C1 segment of cervical spinal cord (tissue), 14 donors: Measurements from ENCODE around the gene TMUB2.

ENCODE experiments used
- DNase-seq, 14 donors: peaks; one replicate each; lab custom pipeline; 2025; lab: John Stamatoyannopoulos, UW

Gene TMUB2

DNA sequence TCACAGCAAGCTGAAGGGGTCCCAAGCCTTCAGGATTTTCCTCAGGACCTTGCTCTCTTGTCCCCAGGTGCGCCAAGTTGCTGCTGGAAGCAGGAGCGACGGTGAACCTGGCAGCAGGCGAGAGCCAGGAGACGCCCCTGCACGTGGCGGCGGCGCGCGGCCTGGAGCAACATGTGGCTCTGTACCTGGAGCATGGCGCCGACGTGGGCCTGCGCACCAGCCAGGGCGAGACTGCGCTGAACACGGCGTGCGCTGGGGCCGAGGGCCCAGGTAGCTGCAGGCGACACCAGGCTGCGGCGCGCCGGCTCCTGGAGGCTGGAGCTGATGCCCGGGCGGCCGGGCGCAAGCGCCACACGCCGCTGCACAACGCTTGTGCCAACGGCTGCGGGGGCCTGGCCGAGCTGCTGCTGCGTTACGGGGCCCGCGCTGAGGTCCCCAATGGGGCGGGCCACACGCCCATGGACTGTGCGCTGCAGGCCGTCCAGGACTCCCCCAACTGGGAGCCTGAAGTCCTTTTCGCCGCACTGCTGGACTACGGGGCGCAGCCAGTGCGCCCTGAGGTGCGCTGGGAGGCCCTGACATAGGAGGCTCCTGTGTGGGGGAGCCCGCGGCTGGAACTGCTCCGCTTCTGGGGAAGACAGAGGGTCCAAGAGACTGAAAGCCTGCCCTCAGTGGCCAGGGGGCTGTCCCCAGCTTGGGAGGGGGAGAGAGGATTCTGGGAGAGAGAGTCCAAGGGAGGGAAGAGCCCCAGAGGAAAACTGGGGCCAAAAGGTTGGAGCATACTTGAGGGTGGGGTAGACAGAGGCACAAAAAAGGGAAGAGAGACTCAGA, 9.9 kb upstream of the TMUB2 start:
- DNase-seq, result no peak

DNA sequence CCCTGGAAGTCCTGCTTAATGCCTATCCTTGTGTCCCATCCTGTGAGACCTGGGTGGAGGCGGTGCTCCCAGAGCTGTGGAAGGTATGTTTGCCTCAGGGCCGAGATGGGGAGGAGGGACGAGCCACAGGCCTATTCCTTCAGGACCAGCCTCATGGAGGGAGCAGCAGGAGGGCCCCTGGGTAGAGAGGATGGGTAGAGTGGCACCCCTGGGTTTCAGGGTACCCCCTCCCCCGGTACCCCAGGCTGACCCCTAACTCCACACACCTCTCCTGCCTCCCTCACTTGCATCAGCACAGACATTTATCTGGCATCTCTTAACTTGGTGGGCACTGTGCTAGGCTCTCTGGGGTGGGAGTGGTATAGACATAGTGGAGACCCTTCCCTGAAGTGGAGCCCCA, 9.1 kb upstream of the TMUB2 start:
- DNase-seq, result no peak

DNA sequence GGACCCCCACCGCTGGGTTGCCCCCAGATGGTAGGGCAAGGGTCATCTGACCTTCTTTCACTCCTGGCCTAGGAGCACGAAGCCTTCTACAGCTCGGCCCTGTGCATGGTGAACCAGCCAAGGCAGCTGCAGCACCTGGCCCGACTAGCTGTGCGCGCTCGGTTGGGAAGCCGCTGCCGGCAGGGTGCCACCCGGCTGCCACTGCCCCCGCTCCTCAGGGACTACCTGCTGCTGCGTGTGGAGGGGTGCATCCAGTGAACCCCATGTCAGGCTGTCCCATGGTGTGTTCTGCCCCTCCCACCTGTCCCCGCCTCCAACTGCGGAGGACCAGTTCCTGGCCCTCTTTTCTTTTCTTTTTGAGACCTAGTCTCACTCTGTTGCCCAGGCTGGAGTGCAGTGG, 8.6 kb upstream of the TMUB2 start:
- DNase-seq, result no peak

DNA sequence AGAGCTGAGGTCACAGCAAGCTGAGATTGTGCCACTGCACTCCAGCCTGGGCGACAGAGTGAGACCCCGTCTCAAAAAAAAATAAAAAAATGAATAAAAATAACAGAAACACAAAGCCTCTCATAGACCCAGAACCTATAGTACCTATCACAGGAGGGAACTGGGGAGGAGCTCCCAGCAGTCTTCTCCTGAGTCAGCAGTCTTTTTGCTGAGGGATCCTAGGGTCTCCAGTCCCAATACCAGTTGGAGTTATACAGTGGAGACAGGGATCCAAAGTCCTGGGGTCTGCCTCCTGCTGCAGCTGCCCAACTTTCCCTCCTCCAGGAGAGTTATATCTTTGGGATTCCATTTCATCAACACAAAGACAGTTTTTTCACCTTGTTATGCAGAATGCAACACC, 3.7 kb upstream of the TMUB2 start:
- no peak for DNase-seq

DNA sequence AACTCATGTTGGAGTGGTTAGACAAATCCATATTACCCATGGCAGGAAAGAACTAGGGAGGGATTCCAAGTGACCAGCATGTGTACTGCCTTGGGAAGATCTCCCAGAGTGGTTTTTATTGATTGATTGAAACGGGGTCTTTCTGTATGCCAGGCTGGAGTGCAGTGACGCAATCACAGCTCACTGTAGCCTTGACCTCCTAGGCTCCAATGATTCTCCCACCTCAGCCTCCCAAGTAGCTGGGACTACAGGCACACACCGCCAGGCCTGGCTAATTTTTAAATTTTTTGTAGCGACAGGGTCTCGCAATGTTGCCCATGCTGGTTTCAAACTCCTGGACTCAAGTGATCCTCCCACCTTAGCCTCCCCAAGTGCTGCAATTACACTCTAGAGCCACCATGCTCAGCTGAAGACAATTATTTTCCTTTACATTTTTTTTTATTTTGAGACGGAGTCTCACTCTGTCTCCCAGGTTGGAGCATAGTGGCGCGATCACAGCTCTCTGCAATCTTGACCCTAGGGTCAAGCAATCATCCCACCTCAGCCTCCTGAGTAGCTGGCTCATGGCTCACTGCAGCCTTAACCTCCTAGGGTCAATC, 2.5 kb upstream of the TMUB2 start:
- no peak for DNase-seq

DNA sequence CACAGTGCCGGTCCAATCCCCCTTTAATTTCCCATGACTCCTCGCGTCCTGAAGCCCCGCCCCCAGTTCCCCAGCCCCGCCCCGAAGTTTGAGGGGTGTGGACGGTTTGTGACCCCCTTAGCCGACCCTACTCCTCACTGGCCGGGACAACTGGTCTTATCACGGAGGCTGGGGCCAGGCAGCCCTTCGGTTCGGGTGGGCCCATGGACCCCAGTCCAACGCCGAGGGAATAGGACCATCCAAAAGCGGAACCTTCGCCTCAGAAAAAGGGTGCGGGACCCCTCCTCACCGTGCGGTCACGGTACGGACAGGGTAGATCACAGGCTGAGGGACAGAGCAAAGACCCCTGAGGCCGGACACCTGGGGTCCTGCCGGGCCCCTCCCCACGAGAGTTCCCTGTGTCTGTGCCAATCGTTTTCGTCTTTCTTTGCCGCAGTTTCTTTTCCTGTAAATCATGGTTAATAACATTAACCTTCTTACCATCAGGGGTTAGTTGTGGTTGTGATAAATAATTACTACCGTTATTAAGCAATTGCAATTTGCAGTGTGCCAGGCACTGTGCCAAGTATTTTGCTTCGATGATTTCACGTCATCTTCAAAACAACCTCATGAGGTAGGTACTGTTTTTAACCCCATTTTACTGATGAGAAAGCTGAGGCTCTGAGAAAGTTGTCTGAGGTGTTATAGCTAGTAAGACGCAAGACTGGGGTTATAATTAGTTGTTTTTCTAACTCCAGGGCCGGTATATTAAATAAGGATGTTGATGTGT, 543 bp downstream of the TMUB2 start:
- no peak for DNase-seq

DNA sequence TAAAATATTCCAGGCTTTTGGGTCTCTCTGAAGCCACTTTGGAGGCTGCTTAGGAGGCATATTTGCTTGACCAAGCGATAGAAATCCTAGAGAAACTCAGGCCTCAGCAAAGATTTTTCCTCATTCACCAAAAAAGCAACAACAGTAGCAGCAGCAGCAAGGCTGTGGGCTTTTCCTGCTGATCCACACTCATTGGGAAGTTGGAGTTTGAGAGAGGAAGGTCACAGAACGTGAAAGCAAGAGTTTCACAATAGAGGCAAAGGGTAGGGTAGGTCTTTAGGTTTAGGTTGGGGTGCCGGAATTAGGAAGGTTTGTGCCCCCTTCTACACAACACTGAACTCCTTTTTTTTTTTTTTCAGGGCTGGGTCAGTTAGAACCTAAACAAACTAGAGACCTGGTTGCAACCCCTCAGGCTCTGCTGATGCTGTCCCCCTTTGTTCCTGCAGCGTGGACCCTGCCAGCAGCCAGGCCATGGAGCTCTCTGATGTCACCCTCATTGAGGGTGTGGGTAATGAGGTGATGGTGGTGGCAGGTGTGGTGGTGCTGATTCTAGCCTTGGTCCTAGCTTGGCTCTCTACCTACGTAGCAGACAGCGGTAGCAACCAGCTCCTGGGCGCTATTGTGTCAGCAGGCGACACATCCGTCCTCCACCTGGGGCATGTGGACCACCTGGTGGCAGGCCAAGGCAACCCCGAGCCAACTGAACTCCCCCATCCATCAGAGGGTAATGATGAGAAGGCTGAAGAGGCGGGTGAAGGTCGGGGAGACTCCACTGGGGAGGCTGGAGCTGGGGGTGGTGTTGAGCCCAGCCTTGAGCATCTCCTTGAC, 2.0 kb downstream of the TMUB2 start:
- DNase-seq, result no peak

DNA sequence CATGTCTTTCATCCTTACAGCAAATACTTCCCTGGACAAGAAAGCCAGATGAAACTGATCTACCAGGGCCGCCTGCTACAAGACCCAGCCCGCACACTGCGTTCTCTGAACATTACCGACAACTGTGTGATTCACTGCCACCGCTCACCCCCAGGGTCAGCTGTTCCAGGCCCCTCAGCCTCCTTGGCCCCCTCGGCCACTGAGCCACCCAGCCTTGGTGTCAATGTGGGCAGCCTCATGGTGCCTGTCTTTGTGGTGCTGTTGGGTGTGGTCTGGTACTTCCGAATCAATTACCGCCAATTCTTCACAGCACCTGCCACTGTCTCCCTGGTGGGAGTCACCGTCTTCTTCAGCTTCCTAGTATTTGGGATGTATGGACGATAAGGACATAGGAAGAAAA, 3.7 kb downstream of the TMUB2 start:
- no peak for DNase-seq

DNA sequence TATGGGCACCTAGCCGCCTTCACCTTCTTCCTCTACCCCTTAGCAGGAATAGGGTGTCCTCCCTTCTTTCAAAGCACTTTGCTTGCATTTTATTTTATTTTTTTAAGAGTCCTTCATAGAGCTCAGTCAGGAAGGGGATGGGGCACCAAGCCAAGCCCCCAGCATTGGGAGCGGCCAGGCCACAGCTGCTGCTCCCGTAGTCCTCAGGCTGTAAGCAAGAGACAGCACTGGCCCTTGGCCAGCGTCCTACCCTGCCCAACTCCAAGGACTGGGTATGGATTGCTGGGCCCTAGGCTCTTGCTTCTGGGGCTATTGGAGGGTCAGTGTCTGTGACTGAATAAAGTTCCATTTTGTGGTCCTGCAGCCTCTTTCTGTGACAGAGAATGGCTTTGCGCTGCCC, 4.6 kb downstream of the TMUB2 start:
- DNase-seq, result no peak

DNA sequence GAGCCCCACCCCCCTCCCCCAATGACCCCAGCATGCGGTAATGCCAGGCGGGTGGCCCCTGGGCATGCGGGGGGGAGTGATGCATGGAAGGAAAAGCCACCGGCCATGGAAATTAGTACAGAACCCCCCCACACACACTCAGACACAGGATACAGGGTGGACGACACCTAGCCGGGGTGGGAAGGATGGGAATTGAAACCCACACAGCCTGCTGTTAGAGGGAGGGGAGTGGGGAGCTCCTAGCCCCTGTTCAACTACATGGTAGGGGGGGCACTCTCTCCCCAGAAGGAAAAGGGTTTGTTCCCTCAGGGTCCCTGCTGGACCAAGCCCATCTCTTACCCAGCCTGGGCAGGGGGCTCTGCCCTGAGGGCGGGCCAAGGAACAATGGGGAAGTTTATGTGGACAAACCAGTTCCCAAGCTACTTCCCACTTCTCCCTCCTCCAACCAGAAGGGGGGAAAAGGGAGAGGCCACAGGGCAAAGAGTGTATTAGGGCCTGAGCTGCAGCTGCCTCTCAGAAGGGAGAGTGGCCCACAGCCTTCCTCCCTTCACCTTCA, 5.2 kb downstream of the TMUB2 start:
- DNase-seq, result no peak

DNA sequence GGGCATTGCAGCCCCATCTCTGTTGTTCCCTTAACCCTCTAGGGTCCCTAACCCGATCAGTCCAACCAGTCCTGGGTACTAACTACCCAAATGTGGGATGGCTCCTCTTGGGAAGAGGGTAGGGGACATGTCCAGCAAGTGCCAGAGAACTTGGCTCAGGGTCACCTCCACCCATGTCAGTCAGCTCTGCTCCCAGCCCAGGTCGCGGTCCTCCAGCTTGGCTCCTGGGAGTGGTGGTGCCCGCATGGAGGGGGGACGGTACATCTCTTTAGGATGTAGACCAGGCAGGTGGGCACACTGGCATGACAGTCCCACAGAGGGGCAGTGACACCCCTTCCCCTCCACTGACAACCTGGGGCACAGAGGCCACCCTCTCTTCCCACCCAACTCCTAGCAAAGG, 6.0 kb downstream of the TMUB2 start:
- no peak for DNase-seq

DNA sequence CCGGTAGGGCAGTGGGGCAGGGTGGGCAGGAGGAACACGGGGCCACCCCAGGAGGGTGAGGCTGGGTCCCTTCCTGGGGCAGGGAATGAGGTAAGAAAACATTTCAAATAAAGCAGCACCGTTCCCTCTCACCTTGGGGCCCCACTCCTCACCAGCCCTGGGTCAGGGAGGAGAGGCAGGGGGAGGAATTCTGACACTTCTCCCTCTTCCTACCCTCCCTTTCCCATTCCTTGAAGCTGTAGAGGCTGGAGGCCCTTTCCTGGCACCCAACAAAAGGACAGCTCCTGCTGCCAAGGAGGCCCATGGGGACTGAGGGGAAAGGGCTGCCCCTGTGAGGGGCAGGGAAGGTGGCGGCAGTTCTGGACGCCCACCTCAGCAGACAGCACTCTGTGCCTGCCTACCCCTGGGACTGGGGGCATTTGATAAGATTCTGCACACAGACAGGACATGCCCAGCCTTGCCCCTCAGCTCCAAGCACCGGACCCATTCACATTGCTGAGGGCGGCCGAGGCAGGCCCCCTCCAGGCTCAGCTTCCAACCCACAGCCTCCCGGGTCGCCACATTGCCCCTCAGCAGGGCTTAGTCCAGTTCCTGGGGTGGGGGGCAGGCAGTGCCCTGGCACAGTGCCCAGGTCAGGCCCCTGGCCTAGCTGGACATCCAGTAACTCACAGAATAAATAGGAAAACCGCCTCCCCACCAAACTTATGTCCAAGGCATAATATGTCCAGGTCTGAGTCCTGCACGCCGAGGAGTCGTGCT, 6.7 kb downstream of the TMUB2 start:
- no peak for DNase-seq

DNA sequence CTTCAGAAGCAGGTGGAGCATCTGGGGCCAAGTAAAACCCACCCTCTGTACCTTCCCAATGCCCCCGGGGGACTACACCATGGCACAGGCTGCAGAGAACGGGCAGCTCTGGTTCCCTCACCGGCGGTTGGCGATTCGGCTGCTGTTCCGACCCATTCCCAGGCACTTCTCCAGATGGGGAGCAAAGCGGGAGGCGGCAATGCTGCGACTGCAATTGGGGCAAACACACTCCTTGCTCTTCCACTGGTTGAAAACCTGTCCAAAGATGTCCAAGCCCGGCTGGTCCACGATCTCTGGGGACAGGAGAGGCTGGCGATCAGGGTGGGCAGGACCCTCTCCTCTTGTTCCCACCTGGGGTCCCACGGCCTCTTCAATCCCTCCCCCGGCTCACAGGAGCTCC, 10.3 kb downstream of the TMUB2 start:
- DNase-seq, result no peak

DNA sequence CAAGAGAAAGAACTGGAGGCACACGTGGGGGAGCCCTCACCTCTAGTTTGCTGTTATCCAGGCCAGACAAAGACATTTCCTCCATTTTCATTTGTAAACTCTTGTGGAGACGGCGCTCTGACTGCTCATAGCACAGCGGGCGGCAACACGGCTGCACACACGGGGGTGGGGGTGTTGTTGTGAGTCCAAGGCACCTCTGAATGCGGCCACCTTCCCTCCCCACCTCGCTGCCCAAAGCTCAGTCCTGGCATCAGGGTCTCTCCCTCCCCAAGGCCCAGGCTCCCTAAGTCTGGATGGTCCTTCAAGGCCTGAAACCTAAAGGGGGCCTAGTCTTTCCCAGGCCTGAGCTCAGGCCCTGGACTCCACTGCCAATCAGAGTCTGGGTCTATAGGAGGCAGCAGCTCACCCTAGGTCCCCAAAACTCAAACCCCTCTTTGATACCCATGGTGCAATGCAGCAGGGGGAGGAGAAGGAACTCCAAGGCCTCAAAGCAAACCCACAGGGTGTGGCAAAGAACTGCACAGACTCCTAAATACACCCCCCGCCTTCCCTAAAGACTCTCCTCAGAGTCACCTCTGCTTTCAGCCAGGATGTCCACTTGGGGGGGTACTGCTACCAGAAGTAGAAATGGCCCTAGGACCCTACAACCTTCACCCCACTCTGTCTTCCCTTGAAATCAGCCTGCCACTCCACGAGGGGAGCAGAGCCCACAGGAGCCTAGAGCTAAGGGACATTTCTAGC, 11.4 kb downstream of the TMUB2 start:
- peak in 3 of 14 donors; percentile 25 to 33 (median 30) for DNase-seq

DNA sequence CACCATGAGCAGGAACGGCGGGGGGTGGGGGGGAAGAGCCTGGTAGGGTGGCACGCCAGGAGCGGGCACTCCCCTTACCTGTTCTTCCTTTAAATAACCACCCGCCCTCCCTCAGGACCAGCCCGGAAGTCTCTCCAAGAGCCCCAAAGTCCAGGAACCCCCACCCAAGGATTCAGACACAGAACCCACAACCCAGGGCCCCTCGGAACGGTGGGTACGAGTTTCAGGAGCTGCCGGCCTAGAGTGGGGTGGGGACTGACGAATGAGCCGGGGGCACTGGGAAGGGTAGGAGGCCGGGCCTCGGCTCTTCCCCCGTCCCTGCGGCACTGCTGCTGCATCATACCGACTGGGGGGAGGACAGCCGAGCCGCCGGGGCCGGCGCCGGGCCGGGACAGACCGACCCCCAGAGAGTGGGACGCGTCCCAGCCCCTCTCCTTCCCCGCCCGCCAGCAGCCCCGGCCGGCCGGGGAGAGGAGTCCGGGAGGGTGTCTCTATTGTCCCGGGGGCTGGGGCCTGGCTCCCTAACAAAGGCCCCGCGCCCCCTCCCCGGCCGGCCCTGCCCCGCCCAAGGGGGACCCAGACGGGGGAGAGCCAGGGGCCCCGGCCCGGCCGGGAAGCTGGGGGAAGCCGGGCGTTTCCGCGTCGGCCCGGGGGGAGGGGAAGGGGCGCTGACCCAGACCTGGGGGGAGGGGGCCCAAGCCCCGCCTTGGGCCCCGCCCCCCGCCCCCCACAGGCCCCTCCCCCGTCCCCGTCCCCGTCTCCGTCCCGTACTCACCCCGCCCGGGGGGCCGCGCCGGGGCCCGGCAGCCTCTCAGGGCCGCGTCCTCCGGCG, 12.2 kb downstream of the TMUB2 start:
- DNase-seq, result peak in 10 of 14 donors; percentile 21 to 79 (median 52)

DNA sequence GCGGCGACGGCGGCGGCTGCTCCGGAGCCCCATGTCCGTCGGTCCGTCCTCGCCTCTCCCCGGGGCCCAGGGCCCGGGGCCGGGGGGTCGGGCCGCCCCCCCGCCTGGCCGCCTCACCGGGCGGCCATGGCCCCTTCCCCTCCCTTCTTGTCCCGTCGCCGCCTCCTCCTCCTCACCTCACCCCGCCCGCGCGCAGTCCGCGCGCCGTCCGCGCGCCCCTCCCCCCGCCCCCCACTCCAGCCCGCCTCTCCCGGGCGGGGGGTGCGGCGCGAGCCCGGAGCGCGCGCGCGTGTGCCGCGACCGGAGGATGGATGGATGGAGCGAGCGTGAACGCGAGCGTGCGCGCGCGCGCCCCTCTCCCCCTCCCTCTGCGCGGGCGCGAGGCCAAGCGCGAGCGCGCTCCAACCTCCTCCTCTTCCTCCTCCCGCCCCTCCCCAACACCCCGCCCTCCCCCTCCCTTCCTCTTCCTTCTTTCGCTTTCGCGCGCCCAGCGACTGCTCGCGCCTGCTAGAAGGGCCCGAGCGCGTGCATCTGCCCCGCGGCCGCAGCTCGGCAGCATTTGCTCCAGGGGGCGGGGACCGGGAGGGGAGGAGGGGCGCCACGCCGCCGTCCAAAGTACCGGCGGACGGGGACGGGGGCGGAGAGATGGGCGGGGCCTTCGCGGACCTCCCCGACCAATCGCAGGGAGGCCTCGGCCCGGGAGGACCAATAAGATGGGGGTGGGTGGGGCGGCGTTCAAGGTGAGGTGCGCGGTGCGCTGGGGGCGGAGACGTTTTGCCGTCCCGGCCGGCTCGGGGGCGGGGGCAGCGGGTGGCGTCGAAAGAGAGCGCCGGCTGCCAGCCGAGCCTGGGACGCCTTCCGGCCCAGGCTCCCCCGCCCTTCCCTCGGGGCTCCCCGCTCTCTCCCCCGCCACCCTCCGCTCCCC, 13.0 kb downstream of the TMUB2 start, which contains the start of gene ATXN7L3:
Gene ATXN7L3, minus strand, starts transcription at position 332 of the 925 bp plus-strand sequence. CDS start 1,814 bp downstream, outside the sequence.
- DNase-seq, result peak; percentile 78 to 97 (median 94)

DNA sequence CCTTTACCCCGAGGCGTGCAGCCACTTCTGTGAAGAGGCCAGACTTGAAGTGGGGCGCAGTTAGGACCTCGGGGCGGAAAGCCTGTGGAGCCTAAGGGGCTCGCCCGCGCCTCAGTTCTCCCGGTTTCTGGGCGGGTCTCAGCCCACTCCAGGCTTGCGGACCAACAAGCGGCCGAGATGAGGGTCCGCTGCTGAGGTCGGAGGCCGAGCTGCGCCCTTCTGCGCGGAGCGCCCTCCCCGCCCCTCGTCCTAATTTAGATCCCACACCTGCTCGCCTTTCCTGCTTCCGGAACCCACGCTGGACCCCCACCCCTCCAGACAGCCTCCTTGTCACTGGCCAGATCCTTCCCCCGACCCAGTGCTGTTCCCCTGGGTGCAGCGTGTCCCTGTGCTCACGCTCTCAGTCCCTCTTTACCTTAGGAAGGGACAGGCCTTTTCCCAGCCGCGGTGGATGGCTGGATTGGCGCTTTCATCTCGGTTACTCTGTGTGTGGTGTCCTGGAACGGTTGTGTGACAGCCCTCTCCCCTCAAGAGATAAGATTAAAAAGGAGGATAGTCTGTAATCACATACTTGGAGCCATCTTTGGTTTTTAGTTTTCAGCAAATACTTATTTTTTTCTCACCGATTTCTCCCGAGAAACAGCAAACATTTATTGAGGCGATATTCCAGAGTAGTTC, 13.8 kb downstream of the TMUB2 start:
- peak in 3 of 14 donors; percentile 38 to 47 (median 44) for DNase-seq
